ENCODE data around the gene CDC42EP1.
A peak's percentile ranks its signal among the peaks of the same experiment; 100 is the strongest.
"Not testable (repeated sequence)": the region's sequence is repeated elsewhere in the genome, so short reads cannot be mapped to it uniquely, and the experiment has no call there.

The CDC42EP1 gene, protein sequence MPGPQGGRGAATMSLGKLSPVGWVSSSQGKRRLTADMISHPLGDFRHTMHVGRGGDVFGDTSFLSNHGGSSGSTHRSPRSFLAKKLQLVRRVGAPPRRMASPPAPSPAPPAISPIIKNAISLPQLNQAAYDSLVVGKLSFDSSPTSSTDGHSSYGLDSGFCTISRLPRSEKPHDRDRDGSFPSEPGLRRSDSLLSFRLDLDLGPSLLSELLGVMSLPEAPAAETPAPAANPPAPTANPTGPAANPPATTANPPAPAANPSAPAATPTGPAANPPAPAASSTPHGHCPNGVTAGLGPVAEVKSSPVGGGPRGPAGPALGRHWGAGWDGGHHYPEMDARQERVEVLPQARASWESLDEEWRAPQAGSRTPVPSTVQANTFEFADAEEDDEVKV

DNA sequence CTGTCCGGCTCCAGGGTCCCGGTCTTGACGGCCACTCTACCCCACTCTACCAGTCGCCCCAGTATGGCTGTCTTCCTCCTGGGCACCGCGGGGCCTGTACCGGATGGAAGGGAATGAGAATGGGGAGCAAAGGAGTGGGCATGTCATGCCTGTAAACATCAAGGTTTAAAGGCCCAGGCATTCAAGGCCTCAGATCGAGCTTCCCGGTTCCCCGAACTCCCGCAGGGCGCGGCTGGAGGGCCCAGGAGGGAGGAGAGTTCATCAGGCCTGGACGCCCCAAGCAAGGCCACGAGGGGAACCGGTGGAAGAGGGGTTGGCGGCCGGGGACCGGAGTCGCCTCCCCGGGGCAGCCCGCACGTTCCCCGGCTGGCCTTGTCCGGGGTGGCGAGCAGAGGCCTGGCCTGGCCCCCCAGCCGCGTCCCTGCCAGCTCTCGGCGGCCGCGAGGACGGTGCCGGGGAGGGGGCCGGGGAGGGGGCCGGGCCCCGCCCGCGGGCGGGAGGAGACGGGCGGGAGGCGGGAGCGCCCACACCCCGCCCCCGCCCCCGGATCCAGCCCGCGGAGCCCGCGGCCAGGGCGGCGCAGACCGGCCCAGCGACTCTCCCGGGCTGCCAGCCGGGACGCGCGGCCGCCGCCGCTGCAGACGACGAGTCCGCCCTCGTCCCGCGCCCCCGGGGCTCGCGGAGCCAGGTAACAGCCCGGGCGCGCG is at the start of gene CDC42EP1:
CDC42EP1 (plus strand) TSS at position 580 of the 707 bp plus-strand sequence. CDS start 5,870 bp downstream, outside the sequence.
- Histone ChIP-seq H3K4me3 (peak within 1 kb of the TSS; percentile 56 to 85 (median 68)), H3K27ac (peak within 1 kb of the TSS; percentile 92 to 99 (median 98))

DNA sequence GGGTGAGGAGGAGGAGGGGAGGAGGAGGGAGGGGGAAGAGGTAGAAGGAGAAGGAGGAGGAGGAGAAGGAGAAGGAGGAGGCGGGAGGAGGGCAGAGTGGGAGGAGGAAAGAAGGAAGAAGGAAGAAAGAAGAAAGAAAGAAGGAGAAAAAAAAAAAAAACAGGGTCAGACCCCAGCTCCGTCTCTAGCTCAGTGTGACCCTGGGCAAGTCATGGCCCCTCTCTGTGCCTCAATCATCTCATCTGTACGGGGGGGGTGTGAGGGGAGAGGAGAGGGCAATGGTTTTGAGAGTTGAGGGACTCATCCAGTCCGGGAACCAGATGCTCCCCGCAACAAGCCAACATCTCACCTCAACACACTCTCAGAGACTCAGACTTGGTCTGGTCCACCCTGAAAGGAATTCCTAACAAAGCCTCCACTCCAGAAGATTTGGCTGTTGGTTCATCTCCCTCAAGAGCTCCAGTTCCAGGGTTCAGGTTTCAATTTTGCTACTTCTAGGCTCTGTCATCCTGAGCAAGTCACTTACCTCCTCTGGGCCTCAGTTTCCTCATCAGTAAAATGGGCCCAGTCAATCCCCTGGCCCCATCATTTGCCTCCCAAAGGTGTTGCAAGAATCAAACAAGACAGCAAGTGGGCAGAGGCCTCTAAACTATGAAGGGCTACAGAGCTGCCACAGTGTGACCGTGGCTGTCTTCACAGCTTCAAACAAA is 48.7 kb upstream of the CDC42EP1 start:
- H3K27ac ChIP-seq, result peak overlapping the region in 1 of 21 experiments; percentile 26
- H3K4me3 ChIP-seq, result no peak overlapping the region

DNA sequence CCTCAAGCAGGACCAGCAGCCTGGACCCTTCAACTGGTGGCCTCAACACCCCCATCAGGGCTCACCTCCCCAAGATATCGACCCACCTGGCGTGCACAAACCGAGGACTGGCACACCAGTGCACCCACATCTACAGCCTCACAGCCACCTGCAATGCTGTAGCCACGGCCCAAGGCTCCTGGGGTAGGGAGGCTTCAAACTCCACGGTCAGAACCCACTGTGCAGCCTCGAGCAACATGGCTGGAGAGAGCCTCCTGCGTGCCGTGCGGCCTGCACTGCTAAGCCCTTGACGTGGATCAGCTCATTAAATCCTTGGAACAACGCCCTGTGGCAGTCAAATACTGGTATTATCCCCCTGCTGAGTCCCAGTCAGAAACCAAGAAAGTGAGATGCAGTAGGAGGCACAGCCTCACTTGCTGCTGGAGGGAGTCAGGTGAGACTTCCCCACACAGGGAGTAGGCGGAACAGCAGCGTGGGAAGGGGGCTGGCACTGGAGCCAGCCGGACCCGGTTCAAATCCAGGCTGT is 45.7 kb upstream of the CDC42EP1 start:
- no peak overlapping the region for H3K27ac ChIP-seq
- H3K4me3 ChIP-seq, result no peak overlapping the region

DNA sequence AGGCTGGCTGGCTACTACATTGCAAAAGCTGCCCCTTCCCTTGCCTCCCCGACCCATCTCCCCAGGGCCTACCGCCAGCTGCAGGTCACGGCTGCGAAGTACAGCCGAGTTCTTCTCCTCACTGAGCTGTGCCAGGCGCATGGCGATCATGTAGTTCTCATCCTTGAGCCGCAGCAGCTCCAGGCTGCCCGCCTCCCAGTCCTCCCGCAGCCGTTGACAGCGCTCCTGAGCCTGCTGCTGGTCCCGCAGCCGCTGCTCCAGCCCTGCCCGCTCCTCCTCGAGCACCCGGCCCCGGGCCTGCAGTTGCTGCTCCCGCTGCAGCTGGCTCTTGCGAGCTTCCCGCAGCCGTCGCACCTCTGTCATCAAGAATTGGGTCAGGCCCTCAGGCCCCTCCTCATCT is 44.4 kb upstream of the CDC42EP1 start:
- Histone ChIP-seq H3K4me3 (no peak overlapping the region), H3K27ac (no peak overlapping the region)

DNA sequence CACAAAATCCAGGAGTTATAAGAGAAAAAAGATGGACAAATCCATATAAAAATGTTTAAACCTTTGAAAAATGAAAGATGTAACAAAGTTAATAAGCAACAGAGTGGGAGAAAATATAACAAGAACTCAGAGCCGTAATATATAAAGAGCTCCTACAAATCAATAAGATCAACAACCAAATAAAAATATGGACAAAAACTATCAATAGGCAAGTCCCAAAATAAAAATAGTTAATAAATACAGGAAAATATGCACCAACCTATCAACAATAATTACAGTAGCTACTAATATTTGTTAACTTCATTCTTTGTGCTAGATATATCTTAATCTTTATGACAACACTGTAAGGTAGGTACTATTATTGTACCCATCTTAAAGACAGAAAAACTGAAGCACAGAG is 43.8 kb upstream of the CDC42EP1 start:
- no peak overlapping the region for H3K4me3 ChIP-seq
- no peak overlapping the region for H3K27ac ChIP-seq

DNA sequence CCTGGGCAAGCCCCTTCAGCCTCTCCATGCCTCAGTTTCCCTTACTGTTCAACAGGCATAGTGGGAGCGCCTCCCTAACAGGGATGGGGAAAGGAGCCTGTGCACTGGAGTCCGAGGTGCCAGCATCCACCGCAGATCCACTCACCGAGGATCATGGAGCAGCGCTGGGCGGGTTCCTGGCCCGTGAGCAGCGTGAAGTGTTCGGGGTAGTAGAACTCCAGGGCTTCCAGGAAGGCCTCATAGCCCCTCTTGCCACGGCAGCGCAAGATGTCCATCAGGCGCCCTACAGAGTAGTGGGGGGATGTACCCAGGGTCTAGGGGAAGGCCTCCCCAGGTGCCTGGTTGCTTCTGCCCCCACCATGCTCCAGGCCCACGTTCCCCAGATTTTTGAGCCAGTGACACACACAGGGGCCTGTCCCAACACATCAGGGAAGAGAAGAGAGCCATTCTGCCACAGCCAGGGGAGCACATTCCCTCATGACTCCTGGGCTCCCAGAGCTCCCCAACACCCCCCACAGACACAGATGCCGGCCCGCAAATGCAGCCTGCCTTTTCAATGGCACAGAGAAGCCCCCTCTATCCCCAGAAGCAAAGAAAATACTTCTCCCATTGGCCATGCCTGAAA is 42.3 kb upstream of the CDC42EP1 start:
- Histone ChIP-seq H3K27ac (peak overlapping the region in 10 of 21 experiments; percentile 18 to 80 (median 73)), H3K4me3 (peak overlapping the region; percentile 45 to 59 (median 47))

DNA sequence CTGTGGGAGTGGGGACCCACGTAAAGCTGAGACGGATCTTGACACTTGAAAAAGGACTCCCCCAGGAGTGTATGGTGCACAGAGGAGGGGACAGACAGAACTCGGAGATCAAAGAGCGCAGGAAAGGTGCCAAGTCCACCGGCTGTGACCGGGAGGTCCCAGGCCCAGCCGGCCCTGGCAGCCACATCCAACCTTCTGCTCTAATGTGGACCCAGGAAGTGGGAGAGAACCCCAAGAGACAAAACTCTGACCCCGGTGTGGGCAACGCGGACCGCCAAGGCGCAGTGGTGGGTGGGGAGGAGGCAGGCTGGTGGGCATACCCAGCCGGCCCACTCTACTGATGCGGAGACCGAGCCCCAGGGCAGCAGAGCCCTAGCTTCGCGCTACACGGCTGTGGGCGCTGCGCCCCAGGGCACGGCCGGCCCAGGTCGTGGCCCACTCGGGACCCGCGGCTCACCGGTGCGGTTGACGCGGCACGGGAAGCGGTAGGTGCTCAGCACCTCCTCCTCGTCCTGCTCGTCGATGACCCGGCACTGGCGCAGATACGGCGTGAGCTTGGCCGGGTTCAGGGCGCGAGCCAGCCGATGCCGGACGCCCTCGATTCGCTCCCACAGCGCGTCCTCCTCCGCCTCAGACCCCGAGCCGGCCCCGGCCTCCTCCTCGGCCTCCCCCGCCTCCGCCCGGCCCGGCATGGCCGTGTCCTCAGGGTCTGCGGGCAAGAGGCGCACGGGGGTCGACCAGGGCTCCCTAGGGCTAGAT is 41.6 kb upstream of the CDC42EP1 start:
- peak overlapping the region in 20 of 21 experiments; percentile 11 to 80 (median 62) for H3K27ac ChIP-seq

DNA sequence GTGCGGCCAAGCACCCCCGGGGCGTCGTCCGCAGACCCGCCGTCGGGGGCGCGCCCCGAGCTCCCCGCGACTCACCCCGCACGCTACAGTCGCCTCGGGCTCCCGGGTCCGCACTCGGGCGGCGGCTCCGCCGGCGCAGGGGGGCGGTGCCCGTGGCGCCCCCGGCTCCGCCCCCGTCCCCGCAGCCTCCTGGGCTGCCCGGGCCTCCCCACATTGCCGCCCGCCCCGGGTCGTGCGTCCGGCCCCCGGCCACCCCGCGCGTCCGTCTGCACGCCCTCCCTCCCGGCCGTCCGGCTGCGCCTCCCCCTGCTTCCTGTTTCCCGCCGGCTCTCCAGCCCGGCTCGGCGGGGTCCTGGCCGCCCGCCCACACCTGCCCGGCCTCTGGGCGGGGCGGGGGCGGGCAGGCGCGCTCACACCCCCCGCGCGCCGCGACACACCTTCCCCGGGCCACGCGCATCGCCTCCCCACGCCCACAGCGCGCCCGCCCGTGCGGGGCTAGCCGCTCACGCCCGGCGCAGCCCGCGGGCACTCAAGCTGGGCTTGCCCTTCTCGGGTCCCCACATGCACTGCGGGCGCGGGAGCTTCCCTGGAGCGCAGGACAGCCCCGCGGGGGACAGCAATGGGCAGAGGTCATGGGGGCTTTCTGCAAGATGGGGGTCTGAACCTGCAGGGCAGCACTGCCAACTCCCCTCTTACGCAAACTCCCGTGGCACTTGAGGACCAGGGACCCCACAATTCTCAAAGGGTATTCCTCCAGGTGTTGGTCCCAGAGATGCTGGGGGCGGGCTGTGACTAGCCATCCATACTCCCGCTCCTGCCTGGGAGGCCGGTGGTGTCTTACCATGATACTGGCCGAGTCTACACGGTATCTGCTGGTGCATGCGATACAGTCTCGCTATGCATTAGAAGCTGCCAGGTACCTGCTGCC is 40.7 kb upstream of the CDC42EP1 start, which contains the start of gene CARD10:
CARD10 (minus strand) TSS at position 148 of the 928 bp plus-strand sequence. CDS start 215 bp downstream, outside the sequence.
- H3K27ac ChIP-seq, result peak within 1 kb of the TSS in 20 of 21 experiments; percentile 11 to 80 (median 62)
- peak within 1 kb of the TSS; percentile 45 to 59 (median 47) for H3K4me3 ChIP-seq

More for the DNA sequence above, 41.6 kb upstream of the CDC42EP1 start:
- H3K4me3 ChIP-seq, result peak overlapping the region; percentile 45 to 59 (median 47)

DNA sequence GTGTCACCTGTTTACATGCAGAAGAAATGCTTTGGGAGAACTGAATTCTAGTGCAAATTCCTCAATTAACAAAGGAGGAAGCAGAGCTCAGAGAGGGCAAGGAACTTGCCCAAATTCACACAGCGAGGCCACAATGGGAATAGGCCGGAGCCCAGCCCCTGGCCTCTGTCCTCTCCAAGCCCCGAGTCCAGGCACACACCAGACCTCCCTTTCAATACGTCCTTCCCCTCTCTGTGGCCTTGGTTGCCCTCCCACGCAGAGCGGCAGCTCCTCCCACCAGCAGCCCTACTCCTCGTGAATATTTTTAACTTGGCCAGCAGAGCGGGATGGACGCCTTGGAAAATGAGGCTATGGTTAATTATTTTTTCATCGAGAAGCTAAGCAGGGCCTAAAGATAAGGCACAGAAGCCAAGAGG is 39.5 kb upstream of the CDC42EP1 start:
- no peak overlapping the region for H3K27ac ChIP-seq
- no peak overlapping the region for H3K4me3 ChIP-seq

DNA sequence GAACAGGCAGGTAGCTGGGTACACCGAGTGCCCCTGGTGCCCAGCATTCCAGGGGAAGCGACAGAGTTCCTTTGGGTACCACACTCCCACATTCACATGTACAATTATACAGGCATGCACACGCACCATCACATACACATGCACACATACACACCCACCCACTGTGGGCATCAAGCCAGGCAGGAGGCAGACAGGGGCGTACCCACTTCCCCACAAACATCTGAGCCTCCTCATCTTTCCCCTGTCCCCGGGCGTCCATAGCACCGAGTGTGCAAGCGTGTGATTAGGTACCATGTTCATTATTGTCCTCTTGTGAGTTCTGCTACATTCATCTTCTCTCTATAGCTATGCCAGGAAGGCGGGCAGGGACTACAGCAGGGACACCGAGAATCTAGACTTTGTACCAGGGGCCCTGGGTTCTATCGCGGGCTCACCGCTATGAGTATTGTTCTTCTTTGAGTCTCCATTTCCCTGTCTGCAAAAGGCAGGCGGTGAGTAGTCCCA is 39.0 kb upstream of the CDC42EP1 start:
- no peak overlapping the region for H3K27ac ChIP-seq

DNA sequence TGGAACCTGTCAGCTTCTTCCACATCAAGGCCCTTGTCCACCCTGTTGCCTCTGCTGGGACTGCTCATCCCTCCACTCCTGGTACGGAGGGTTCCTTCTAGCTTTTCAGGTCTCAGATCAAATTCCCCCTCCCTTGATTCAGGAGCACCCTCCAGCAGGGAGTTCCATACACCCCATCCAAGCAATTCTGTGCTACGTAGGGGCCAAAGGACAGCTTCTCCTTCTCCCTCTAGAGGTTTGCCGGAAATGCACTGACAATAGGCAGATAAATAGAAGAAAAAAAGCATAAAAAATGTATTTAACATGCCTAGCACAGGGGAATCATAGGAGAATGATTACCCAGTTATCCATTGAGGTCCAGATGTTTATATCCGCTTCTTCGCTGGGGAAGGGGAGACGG is 37.8 kb upstream of the CDC42EP1 start:
- no peak overlapping the region for H3K4me3 ChIP-seq
- no peak overlapping the region for H3K27ac ChIP-seq

More for the DNA sequence above, 39.0 kb upstream of the CDC42EP1 start:
- H3K4me3 ChIP-seq, result no peak overlapping the region

DNA sequence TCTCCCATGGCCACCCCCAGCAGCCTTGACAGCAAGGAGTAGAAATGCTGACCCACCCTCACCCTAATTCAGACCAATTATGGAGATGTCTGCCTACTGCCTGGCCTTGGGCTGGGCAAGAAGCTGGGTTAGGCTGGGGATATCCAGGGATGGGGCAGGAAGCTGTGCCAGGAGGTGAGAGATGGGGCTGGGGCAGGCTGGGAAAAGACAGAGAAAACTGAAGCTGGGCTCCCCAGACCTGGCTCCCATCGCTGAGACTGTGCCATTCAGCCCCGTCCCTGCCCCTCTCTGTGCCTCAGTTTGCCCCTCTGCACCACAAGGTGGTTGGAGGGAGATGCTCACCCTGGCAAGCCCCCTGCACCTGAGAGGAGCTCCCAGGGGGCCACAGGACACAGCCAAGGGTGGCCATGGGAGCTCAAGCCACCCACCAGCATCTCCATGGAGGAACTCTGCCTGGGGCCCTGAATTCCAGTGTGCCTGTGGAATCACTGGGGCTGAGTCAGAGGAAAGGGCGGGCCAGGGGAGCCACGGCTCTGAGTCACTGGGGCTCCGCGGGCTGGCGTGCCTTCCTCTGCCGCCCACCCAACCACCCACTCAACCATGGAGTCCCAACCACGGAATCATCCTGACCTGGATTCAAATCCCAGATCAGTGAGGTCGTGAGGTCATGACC is 35.1 kb upstream of the CDC42EP1 start:
- peak overlapping the region in 15 of 21 experiments; percentile 5 to 69 (median 45) for H3K27ac ChIP-seq
- no peak overlapping the region for H3K4me3 ChIP-seq

DNA sequence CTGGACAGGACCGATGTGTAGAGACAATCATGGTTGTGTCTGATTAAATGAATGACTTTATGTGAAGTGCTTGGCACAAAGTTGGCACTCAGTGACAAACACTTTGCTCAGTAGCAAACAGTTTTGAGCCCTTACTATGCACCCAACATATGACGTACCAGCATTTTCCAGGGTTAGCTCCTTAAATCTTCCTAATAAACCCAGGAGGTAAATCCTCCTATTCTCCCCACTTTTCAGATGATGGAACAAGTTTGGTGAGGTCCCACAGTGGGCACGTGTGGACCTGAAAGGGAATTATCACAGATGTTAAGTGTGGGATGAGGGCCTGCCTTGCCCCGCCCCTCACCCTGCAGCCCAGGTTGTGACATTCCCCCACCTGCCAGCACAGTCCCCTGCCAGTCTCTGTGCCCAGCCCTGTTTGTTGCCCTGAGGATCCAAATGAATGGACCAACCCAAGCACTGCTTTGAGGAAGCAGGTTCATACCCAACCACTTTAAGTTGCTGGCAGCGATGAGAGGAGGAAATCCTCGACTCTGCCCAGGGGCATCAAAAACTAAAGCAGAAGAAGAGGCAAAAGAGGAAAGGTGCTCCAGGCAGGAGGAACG is 34.4 kb upstream of the CDC42EP1 start:
- Histone ChIP-seq H3K4me3 (no peak overlapping the region), H3K27ac (peak overlapping the region in 14 of 21 experiments; percentile 5 to 69 (median 47))

DNA sequence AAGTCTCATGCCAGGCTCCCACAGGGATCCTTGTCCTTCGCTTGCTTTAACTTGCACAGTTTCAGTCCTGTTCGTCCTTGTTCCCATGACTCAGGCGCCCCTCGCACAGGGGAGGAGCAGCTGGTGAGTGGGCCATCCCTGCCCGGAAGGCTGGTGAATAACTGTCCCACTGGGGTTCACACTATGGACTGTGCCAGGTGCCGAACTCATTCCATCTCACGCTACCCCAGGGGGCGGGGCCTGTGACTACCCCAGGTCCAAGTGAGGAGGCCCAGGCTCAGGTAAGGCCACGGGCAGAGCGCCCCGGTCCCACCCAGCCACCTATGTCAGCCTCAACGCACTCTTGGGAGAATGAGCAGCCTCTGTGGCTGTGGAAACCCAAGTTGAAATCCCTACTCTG is 33.9 kb upstream of the CDC42EP1 start:
- Histone ChIP-seq H3K27ac (peak overlapping the region in 12 of 21 experiments; percentile 3 to 69 (median 34)), H3K4me3 (no peak overlapping the region)

DNA sequence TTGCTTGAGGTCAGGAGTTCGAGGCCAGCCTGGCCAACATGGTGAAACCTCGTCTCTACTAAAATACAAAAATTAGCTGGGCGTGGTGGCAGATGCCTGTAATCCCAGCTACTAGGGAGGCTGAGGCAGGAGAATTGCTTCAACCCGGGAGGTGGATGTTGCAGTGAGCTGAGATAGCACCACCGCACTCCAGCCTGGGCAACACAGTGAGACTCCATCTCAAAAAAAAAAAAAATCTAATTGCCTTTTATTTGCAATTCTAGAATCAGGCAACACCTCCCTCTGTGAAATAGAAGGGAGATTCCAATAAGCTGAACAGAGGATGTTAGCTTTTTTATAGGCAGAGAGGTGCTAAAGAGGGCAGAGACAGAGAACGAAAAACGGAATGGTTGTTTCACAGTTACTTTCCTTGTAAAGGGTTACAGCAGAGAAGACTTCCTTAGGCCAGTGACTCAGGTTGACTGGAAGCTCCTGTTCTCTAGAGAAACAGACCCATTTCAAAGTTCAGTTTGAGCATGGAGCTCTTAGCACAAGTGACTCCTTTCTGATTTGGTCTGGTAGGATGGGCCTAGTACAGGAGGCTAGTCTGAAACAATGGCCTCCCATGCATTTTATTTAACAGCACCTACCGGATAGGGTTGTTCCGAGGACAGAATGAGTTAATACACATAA is 33.1 kb upstream of the CDC42EP1 start:
- not testable (repeated sequence) for H3K4me3 ChIP-seq

DNA sequence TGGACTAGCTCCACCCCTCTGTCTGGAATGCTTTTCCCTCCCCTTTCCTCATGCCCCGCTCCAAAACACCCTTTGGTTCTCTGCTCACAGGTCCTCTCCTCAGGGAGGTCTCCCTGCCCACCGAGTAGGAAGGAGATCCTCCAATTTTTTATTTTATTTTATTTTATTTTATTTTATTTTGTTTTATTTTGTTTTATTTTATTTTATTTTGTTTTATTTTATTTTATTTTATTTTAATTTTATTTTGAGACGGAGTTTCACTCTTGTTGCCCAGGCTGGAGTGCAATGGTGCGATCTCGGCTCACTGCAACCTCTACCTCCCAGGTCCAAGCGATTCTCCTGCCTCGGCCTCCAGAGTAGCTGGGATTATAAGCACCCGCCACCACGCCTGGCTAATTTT is 32.3 kb upstream of the CDC42EP1 start:
- not testable (repeated sequence) for H3K4me3 ChIP-seq, H3K27ac ChIP-seq

More for the DNA sequence above, 33.1 kb upstream of the CDC42EP1 start:
- peak overlapping the region in 5 of 21 experiments; percentile 3 to 64 (median 23) for H3K27ac ChIP-seq

All from skin epidermis (tissue), 12 donors.